Loucy (cell line): Measurements from ENCODE around the gene DCLK2.

Source experiments
- EZH2phosphoT487 ChIP-seq: fragments of 200-600 bp; IDR thresholded peaks from 2 replicates; pipeline ENCODE4 v1.6.1; 2018; ENCODE audit warnings: antibody characterized with exemption, mild to moderate bottlenecking, moderate library complexity, borderline replicate concordance
- TF ChIP-seq, protein P1 (sequence below): fragments of 200-600 bp; sonication (generic); conservative IDR thresholded peaks from 2 replicates; pipeline ENCODE4 v1.5.1; 2014; ENCODE audit warnings: mild to moderate bottlenecking, antibody characterized with exemption, low read length

DNA sequence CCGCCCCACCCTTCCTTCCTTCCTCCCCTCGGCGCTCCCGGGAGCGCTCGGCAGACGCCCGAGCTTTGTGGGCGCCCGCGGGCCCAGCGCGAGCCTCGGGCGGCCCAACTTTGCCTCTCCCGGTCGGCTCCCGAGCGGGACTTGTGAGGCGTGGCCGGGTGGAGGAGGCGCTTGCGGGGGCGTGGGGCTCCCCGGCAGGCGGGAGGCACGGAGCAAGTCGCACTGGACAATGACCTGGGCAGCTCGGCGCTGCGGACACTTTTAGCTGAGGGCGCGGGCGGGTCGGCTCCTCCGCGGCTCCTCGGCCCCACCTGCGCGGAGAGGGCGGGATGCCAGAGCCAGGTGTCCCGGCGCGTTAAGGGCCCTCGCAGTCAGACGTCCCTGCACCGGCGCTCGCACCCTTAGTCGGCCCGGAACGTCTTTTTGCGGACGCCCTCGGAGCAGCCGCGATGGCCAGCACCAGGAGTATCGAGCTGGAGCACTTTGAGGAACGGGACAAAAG, 385 bp downstream of the DCLK2 start:
- TF ChIP-seq, protein P1, sequence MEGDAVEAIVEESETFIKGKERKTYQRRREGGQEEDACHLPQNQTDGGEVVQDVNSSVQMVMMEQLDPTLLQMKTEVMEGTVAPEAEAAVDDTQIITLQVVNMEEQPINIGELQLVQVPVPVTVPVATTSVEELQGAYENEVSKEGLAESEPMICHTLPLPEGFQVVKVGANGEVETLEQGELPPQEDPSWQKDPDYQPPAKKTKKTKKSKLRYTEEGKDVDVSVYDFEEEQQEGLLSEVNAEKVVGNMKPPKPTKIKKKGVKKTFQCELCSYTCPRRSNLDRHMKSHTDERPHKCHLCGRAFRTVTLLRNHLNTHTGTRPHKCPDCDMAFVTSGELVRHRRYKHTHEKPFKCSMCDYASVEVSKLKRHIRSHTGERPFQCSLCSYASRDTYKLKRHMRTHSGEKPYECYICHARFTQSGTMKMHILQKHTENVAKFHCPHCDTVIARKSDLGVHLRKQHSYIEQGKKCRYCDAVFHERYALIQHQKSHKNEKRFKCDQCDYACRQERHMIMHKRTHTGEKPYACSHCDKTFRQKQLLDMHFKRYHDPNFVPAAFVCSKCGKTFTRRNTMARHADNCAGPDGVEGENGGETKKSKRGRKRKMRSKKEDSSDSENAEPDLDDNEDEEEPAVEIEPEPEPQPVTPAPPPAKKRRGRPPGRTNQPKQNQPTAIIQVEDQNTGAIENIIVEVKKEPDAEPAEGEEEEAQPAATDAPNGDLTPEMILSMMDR = no peak
- no peak for TF ChIP-seq EZH2phosphoT487
